Measurements from ENCODE around the gene GTF2A2. TPM values are rescaled to one million over a fixed set of nuclear protein-coding genes. Genes with fewer than 3 reads are reported as not detected.

GTF2A2 gene
- polyA plus RNA-seq, 1 donor from 2014 or later, result 171 TPM

GRCh38 chr15:59595434-59595915 lies 61.8 kb downstream of the GTF2A2 start:
- Histone ChIP-seq H3F3A (ENCODE audit: insufficient read depth, low read length, poor library complexity, severe bottlenecking) (no peaks in the 10 kb centered on the region), H3K27ac (ENCODE audit: low read length) (no peak overlapping the region), H4K20me1 (ENCODE audit: insufficient read depth) (no peaks in the 10 kb centered on the region), H2AFZ (ENCODE audit: low read depth, low read length) (no peak overlapping the region), H3K36me3 (ENCODE audit: insufficient read depth, low read length) (no peaks in the 10 kb centered on the region), H3K79me2 (replicated peaks; ENCODE audit: insufficient read depth, low read length) (no peaks in the 10 kb centered on the region), H3K9me2 (ENCODE audit: insufficient read depth, low read length) (no peaks in the 10 kb centered on the region), H3K4me3 (ENCODE audit: low read length) (no peak overlapping the region), H3K9ac (ENCODE audit: low read length) (no peak overlapping the region), H3K4me2 (ENCODE audit: low read length) (no peak overlapping the region), H3K27me3 (ENCODE audit: insufficient read depth, low read depth, low read length) (no peaks in the 10 kb centered on the region), H3K9me3 (ENCODE audit: low read length) (no peaks in the 10 kb centered on the region)
- TF ChIP-seq RAD21 (conservative IDR thresholded peaks at IDR 0.05) (no peak), REST (IDR thresholded peaks at IDR 0.05; ENCODE audit: borderline replicate concordance) (no peak), MXI1 (conservative IDR thresholded peaks at IDR 0.05; ENCODE audit: poor library complexity, severe bottlenecking) (no peak), EZH2 (IDR thresholded peaks at IDR 0.05; ENCODE audit: borderline replicate concordance, insufficient read depth, low read length, poor library complexity, severe bottlenecking) (no peak), SMC3 (conservative IDR thresholded peaks at IDR 0.05; ENCODE audit: poor library complexity) (no peak), POLR2AphosphoS5 (IDR thresholded peaks at IDR 0.05) (no peak), CTCF (IDR thresholded peaks at IDR 0.05; ENCODE audit: poor library complexity, severe bottlenecking) (no peak), TAF1 (IDR thresholded peaks at IDR 0.05; ENCODE audit: low read depth) (no peak), EP300 (conservative IDR thresholded peaks at IDR 0.05; ENCODE audit: poor library complexity, severe bottlenecking) (no peak)

- no peaks in the 10 kb centered on the region for H3K79me2 ChIP-seq (replicated peaks; ENCODE audit: insufficient read depth, low read length)
- no peaks in the 10 kb centered on the region for H3K9me3 ChIP-seq (ENCODE audit: low read length)
- H3K27ac ChIP-seq (ENCODE audit: low read length), result no peak overlapping the region
- no peaks in the 10 kb centered on the region for H3K36me3 ChIP-seq (ENCODE audit: insufficient read depth, low read length)
- H4K20me1 ChIP-seq (ENCODE audit: insufficient read depth), result no peaks in the 10 kb centered on the region
- no peak overlapping the region for H3K4me2 ChIP-seq (ENCODE audit: low read length)
- H2AFZ ChIP-seq (ENCODE audit: low read depth, low read length), result no peak overlapping the region
- no peaks in the 10 kb centered on the region for H3F3A ChIP-seq (ENCODE audit: insufficient read depth, low read length, poor library complexity, severe bottlenecking)
- no peak overlapping the region for H3K9ac ChIP-seq (ENCODE audit: low read length)
- TF ChIP-seq REST (IDR thresholded peaks at IDR 0.05; ENCODE audit: borderline replicate concordance) (no peak), EZH2 (IDR thresholded peaks at IDR 0.05; ENCODE audit: borderline replicate concordance, insufficient read depth, low read length, poor library complexity, severe bottlenecking) (no peak), POLR2AphosphoS5 (IDR thresholded peaks at IDR 0.05) (no peak), EP300 (conservative IDR thresholded peaks at IDR 0.05; ENCODE audit: poor library complexity, severe bottlenecking) (no peak), RAD21 (conservative IDR thresholded peaks at IDR 0.05) (no peak), MXI1 (conservative IDR thresholded peaks at IDR 0.05; ENCODE audit: poor library complexity, severe bottlenecking) (no peak), SMC3 (conservative IDR thresholded peaks at IDR 0.05; ENCODE audit: poor library complexity) (no peak), TAF1 (IDR thresholded peaks at IDR 0.05; ENCODE audit: low read depth) (no peak), CTCF (IDR thresholded peaks at IDR 0.05; ENCODE audit: poor library complexity, severe bottlenecking) (no peak)
- H3K9me2 ChIP-seq (ENCODE audit: insufficient read depth, low read length), result no peaks in the 10 kb centered on the region
- no peaks in the 10 kb centered on the region for H3K27me3 ChIP-seq (ENCODE audit: insufficient read depth, low read depth, low read length)
- H3K4me3 ChIP-seq (ENCODE audit: low read length), result no peak overlapping the region
These were observed 62.3 kb downstream of the GTF2A2 start for GRCh38 chr15:59594991-59595390.

Data from neural cell (in vitro differentiated cells).